CD4-positive, alpha-beta T cell treated with Interleukin-17A for 1 hour (primary cell): Measurements from ENCODE around the gene CYYR1.
"Not testable (repeated sequence)": the region's sequence is repeated elsewhere in the genome, so short reads cannot be mapped to it uniquely, and the experiment has no call there.

Experiments
- DNase-seq: peaks from one replicate; pipeline ENCODE4 v3.0.0-alpha.2; 2020

CYYR1 gene

DNA sequence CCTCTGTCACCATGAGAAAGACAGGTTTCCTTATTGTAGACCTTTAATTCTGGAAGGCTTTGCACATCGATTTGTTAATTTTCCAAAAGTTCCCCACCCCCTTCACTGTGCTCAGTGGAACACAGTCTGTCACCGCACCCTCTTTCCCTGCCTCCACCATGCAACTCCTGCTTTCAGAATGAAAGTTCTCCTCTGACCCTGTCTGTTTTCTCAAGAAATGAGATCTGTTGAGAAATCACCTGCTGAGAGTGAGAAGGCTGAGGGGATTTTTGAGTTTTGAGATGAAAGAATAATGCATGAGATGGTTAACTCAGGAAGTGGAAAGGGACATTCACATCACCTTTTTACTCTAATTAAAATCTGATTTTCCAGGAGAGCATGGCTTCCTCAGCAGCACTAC, 99.6 kb downstream of the CYYR1 start:
- no peak for DNase-seq

DNA sequence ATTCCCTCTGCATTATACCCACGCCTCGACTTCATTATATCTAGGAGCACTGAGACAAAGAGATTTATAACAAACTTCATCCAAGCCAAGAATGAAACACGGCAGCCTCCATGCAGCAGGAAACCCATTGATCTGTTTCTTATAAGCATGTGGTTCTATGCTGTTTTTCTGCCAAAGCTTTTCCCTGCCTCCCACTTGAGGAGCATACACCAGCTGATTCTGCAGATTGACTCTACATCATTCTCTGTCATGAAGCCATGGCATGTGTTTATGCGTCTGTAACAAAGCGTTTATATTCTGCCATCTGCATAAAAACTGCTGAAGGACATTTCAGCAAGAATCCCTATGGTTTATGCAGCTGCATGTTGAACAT, 102.0 kb downstream of the CYYR1 start:
- DNase-seq, result no peak

DNA sequence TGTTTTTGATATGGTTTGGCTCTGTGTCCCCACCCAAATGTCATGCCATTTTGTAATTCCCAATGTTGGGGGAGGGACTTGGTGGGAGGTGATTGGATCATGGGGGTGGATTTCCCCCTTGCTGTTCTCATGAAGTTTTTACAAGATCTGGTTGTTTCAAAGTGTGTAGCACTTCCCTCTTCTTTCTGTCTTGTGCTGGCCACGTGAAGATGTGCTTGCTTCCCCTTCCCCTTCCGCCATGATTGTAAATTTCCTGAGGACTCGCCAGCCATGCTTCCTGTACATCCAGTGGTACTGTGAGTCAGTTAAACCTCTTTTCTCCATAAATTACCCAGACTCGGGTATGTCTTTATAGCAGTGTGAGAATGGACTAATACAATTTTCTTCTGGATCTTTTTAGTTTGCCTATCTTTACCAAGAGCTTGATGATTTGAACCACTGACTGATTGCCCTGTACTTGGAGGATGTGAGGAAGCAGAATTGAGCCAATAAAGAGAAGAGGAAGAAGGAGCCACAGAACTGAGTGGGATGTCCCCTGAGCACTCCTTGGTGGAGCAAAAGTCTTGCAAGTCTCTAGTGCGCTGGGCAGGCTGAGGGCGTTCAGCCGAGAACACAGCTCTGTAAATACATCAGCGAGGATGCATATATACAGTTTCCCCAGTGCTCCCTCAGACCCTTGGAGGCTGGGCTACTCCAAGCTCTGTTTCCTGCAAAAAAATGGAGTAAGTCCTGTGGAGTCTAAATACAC, 102.6 kb downstream of the CYYR1 start:
- DNase-seq, result no peak

DNA sequence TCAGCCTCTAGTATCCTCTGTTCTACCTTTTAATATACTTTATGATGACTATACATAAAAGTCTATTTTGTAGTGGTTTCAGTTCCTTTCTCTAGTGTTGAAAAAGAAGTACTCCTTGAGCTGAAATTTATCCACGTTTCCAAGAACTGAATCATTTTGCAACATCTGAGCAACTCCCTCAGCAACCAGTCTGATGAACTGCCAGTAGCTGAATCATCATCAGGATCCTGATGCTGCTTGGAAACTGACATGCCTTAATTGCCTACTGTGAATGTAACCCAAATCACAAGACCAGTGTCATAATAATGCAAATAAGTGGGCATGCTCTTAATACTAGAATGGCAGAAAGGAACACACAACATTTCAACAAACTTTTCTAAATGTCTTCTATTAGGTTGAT, 103.3 kb downstream of the CYYR1 start:
- DNase-seq, result no peak

DNA sequence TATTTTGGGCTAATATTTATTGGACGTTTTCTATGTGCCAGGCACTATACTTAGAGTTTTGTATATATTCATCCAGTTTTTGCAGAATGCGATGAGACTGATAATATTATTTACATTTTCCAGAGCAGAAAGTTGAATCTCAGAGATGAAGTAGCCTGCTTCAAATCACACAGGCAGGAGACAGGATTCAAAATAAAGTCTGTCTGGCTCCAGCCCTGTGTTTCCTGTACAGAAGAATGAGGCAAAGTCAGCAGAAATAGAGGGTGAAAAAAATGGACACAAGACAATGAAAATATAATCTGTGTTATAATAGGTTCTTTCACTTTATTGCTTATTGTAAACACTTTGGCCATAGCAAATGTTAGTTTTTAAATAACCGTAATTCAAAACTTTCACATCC, 107.2 kb downstream of the CYYR1 start:
- DNase-seq, result no peak

DNA sequence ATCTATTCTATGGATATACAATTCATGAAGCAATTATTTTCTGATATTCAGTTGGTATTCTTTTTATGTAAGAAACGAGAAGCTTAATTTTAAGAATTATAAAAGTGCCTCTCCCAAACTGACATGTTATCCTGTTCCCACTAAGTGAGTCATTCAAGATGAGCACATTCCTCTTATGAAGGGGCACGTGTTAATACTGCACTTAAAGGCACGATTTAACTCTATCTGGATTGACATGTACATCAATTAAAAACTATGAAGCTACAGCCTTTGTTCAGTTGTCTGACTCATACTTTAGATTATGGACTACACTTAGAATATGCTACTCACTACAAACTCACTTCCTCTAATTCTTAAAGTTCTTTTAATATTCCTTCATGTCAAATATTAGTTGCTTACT, 111.6 kb downstream of the CYYR1 start:
- no peak for DNase-seq

DNA sequence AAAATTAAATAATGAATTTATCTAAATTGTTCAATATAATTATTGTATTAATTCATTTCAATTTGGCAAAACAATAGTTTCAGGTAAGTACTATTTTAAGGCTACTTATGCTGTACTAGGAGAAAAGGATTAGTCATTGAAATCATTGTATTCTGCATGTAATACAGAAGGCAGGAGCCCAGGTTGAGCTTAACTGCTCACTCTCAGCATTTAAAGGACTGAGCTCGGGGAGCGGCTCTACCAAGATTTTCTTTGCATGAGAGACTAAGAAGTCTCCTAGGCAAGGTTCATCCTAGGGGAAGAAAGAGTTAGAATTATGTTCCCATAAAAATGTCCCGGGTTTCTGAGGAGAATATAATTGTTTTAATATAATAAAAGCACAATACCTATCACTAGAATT, 112.5 kb downstream of the CYYR1 start:
- no peak for DNase-seq

DNA sequence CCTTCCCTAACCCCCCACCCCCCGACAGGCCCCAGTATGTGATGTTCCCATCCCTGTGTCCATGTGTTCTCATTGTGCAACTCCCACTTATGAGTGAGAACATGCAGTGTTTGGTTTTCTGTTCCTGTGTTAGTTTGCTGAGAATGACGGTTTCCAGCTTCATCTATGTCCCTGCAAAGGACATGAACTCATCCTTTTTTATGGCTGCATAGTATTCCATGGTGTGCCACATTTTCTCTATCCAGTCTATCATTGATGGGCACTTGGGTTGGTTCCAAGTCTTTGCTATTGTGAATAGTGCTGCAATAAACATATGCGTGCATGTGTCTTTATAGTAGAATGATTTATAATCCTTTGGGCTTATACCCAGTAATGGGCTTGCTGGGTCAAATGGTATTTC, 114.2 kb downstream of the CYYR1 start:
- not testable (repeated sequence) for DNase-seq

DNA sequence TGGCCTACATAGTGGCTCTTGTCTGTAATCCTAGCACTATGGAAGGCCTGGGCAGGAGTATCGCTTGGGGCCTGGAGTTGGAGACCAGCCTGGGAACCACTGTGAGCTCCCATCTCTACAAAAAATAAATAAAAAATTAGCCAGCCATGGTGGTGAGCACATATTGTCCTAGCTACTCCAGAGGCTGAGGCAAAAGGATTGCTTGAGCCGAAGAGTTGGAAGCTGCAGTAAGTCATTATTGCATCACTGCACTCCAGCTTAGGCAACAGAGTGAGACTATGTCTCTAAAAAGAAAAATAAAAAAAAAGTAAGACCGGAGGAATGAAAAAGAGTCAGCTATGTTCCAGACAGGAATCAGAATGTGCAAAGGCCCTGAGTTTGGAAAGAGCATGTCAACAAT, 115.3 kb downstream of the CYYR1 start:
- no peak for DNase-seq

DNA sequence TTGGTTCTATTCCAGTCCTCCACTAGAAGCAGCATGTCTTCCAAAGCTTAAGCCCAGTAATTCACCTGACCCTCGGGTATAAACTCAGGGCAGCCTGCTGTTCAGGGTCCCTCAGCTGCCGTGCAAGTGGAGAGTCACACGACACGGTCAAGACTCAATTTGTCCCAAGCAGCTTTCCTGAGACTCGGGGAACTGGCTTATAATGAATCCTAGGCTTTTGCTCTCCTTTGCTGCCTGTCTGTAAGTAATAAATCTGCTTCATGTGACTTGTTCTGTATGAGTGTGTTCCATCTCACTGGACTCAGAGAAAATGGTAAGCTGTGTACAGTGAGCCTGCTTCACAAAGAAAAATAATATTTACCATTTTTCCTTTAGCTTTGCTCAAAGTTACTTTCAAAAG, 119.8 kb downstream of the CYYR1 start:
- DNase-seq, result no peak

DNA sequence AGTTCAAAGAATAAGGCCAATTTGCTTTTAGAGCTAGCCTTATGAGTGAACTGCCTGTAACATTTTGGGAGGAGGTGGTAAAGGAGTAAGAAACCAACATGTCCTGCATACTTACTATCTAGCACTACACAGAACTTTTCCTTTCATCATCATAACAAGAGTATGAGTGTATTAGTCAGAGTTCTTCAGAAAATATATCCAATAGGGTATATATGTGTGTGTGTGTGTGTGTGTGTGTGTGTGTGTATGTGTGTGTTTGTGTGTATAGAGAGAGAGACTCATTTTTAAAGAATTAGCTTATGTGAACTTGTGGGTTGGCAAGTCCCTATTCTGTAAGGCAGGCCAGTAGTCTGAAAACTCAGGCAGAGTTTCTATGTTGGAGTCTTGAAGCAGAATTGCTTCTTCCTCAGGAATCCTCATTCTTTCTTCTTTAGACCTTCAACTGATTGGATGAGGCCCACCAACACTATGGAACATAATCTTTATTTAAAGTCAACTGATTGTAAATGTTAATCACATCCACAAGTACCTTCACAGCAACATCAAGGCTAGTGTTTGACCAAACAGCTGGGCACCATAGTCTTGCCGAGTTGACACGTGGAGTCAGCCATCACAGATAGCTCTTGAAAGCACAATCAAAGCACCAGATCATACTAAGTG, 121.9 kb downstream of the CYYR1 start:
- no peak for DNase-seq

DNA sequence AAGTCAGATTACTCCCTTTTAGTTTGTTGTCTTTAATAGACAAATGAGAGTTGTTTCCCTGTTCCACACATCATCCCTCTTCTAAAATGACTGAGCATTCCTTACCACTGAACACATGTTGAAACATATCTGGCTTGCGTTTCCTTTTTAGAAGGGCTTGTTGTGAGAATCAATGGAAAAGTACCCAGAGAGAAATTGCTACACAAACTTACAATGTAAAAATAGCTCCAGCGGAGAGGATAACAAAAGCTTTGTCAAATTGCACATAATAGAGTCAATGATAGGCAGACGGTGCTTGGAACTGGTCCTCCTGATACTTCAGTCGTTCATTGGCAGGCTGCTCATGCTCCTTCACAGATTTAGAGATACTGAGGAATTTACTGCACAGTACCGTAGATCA, 123.9 kb downstream of the CYYR1 start:
- DNase-seq, result no peak

DNA sequence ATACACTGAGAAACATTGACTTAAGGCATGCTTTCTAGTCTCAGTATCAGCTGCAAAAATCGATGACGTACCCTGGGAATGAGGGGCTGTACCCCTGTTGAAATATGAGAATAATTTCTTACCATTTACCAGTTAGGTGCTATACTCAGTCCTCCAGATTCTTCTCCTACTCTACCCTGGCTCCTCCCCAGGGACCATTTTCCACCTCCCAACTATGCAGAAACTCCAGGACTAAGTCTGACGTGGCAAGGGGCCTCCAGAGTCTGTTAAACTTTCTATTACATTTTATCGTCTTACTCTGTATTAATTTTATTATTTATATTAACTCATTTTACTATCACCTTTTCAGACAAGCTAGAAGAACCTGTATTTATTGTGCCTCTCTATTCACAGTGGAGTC, 124.3 kb downstream of the CYYR1 start:
- DNase-seq, result no peak

DNA sequence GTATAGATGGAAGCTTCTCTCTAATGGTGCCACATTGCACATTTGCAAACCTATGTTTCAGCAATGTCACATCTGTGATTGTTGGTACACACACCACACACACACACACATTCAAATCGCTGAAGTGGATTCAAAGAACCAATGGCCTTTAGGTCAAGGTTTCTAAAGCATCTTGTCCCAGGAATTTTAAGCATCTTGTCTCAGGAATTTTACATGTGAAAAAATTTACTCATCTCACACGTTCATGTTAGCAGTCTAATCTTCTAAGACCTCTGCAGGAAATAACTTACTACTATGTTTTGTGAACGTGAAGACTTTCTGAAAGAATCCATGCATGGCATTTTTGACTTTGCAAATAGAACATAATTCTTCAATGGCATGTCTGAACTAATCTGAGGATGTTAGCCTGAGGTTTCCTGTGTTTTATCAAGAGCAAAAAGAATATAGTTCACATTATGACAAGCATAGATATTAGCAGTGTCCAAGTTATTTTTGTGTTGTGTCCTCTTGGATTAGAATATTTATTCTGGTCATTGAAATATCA, 125.1 kb downstream of the CYYR1 start:
- no peak for DNase-seq

DNA sequence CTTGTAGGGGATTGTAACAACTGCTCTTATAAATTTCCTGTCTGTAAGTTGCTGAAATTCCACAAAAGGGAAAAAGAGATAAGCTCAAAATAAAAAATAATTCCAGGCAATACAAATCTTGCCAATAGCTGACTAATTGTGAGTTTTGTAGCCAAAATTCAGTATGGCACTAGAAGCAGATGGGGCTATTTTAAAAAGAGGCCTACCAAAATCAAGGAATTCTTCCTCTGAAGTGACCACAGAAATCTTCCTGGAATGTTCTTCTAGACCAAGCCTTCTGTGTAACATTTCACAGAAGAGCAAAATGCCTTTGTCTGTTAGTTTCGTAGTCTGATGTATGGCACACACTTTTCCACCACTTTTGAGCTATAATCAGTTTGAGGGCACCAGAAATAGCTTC, 127.6 kb downstream of the CYYR1 start:
- DNase-seq, result no peak

DNA sequence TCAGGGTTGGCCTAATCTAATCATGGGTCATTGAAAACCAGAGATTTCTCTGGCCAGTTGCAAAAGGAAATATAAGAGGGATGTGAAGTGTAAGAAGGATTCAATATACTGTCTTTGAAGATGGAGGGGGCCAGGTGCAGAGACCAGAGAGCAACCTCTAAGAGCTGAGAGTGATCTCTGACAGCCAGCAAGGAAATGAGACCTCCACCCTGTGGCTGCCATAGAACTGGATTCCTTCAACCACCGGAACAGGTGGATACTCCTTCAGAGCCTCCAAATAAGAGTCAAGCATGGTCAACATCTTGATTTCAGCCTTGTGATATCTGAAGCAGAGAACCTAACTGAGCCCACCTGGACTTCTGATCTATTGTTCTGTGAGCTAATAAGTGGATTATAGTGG, 128.4 kb downstream of the CYYR1 start:
- no peak for DNase-seq

DNA sequence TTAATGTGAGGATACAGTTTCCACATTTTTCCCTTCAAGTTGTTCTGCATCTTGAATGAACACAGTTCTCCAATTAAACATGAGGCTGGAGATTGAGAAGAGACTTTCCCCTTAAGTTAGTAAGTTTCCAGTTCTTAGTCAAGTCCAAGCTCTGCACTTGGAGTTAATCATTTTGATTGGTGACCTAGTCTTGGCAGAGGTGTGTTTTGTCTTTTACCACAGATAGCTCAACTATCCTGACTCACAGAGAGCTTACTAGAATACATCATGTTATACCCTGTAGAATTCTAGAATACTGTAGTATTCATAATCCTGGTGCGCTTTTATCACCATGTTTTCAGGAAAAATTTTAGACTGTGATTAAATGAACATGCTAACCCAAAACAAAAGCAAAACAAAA, 129.2 kb downstream of the CYYR1 start:
- no peak for DNase-seq

DNA sequence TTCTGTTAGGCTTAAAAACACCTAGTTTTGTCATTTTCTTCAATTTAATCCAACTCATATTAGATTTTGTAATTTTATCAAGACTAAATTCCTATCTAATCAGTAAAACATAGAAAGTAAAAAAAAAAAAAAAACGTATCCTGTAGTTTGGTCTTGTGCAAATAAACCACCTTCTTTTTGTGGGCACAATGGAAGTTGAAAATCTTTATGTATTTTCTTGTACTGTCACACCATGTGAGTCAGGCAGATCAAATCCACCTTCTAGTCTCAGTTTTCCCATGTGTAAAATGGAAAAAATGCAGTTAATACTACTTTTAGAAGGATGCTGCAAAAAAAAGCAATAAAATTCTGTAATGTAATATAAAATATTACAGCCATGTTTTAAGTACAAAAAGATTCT, 129.8 kb downstream of the CYYR1 start:
- no peak for DNase-seq

DNA sequence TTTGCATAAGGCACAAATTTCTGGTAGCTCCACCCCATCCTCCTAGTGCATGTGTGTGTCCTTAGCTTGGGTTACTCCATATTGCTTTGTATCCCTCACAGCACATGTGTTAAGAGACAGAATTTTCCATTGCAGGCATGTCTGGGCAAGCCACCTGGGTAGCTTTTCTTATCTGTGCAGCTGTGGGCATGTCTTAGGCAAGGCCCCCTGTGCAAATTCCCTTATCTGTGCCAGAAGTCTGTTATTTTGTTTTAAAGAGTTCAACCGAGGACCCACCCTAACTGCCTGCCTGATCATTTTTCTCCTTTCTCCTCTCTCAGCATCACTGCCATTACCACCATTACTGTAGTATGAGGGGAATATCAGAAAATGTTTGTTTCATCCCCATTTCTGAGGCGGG, 131.9 kb downstream of the CYYR1 start:
- DNase-seq, result no peak

DNA sequence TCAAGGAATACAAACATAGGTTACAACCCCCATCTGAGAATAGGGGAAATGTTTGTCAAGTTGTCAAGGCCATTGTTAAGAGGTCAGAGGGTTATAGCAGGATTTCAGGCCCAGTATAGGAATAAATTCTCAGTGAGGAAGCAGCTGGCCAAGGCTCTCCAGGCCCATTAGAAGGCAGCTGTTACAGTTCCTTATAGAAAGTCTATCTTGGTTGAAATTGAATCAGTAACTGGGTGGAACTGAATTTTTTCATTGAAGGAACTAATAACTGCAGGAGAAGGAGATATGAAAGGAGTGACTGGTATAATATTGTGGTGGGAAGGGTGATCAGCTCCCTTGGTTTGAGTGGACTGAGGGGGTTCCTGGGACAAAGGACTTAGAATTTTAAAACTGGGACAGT, 134.1 kb downstream of the CYYR1 start:
- no peak for DNase-seq

DNA sequence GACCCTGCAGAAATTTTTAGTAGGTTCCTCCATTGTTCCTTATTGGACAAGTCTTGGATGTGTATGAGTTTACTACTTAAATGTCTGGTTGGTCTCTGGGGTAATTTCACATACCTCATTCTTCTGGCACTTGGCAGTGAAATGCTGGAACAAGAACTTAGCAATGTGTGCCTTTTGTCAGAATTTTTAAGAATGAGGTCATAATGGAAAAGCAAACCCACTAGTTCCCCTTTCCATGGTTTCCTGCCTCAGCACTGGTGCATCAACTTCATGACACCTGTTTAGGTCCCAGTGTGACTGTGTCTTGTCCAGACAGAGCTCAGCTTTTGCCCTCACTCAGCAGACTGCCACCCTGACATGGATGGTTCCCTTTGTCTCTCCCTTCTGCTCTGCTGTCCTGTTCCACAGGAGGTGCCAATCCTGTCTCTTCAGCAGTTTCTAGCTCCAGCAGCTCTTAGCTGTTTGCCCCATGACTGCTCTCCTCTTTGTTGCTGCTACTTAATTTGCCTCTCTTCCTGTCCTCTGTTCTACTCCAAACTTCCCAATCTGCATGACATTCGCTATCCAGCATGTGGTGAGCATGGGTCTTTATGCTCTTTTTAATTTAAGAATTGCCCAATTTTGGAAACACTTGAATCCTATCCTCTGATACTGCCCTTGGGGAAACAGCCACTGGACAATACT, 135.6 kb downstream of the CYYR1 start:
- DNase-seq, result peak; percentile 1

DNA sequence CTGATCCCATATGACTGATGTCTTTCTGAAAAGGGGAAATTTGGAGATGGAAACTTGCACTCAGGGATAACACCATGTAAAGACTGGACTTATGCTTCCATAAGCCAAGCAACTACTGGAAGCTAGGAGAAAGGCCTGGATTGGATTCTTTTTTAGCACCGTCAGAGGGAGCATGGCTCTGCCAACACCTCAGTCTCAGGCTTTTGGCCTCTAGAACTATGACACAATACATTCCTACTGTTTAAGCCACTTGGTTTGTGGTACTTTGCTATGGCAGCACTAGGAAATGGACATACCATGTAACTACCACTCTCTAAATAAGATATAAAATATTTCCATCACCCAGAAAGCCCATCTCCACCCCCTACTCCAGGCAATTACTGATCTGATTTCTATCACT, 139.7 kb downstream of the CYYR1 start:
- no peak for DNase-seq

DNA sequence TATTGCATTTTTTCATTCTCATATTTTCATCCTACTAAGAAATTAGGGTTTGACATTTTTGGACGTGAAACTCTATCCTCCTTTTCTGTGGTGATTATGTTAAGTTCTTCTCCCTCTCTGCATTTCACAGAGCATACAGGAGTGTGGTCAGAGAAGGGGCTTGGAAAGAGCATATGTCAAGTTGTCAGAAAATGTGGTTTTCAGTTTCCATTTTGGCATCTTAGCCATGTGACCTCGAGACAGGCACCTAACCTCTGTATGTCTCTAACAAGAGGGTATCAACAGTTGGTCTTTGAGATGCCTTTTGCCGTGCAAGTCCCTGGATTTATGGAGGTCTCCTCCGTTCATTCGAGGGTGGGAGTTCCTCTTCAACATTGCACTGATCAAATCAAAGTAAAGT, 140.7 kb downstream of the CYYR1 start:
- DNase-seq, result no peak

DNA sequence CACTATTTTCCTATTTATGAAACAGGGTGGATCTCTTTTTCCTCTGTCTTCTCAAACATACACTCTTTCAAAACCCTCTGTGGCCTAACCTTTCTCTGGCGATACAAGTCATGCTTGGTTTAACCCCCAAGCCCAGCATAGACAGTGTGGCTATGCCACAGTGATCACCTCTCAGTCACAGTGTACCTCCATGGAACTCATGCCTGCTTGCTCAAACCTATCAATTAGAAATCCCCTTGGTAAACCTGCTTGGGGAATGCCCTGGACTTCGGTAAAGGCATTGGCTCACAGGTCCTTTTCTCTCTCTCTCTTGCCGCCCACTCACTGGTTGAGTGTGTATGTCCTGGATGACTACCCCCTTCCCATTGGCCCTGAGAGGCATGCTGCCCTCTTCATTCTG, 147.5 kb downstream of the CYYR1 start:
- no peak for DNase-seq
